ENCODE results near the gene SYT11.

The SYT11 gene

GRCh38 chr1:155860970-155861510, 1.7 kb downstream of the SYT11 start:
- H3K4me2 ChIP-seq (ENCODE audit: low read depth, low read length, poor library complexity, severe bottlenecking) = no peak overlapping the region
- H3K79me2 ChIP-seq (ENCODE audit: insufficient read depth, low read length) = peaks cover 16% of the 10 kb centered on the region
- 0 out of 2 replicates have a peak overlapping the region, but pooled peaks have one; percentile 18 for H2AFZ ChIP-seq (ENCODE audit: low read length)
- no peaks in the 10 kb centered on the region for H3K9me3 ChIP-seq (ENCODE audit: insufficient read depth, low read depth, low read length)
- H3K9ac ChIP-seq (ENCODE audit: low read depth, low read length, poor library complexity, severe bottlenecking) = no peak overlapping the region
- no peaks in the 10 kb centered on the region for H3K27me3 ChIP-seq (ENCODE audit: insufficient read depth, low read length, poor library complexity, severe bottlenecking)
- no peaks in the 10 kb centered on the region for H3K36me3 ChIP-seq (ENCODE audit: insufficient read depth, low read length)
- H4K20me1 ChIP-seq (ENCODE audit: insufficient read depth, low read length, poor library complexity, severe bottlenecking) = peaks cover 2% of the 10 kb centered on the region
- peaks cover 8% of the 10 kb centered on the region for H3K4me1 ChIP-seq (ENCODE audit: insufficient read depth, low read length, poor library complexity, severe bottlenecking)
- no peaks in the 10 kb centered on the region for H3K9me2 ChIP-seq (replicated peaks; ENCODE audit: low read depth, low read length)
- no peak overlapping the region for H3K4me3 ChIP-seq (ENCODE audit: low read length, poor library complexity, severe bottlenecking)
- H3F3A ChIP-seq (ENCODE audit: low read depth) = no peaks in the 10 kb centered on the region; the same call in 1 of the 2 replicates
- no peak for TF ChIP-seq EZH2phosphoT487 (IDR thresholded peaks at IDR 0.05; ENCODE audit: borderline replicate concordance)

GRCh38 chr1:155861896-155862295, 2.5 kb downstream of the SYT11 start:
- 0 out of 2 replicates have a peak overlapping the region, but pooled peaks have one; percentile 12 for H2AFZ ChIP-seq (ENCODE audit: low read length)
- H3K4me3 ChIP-seq (ENCODE audit: low read length, poor library complexity, severe bottlenecking) = no peak overlapping the region
- H3K36me3 ChIP-seq (ENCODE audit: insufficient read depth, low read length) = no peaks in the 10 kb centered on the region
- no peaks in the 10 kb centered on the region for H4K20me1 ChIP-seq (ENCODE audit: insufficient read depth, low read length, poor library complexity, severe bottlenecking)
- no peaks in the 10 kb centered on the region for H3K9me3 ChIP-seq (ENCODE audit: insufficient read depth, low read depth, low read length)
- H3F3A ChIP-seq (ENCODE audit: low read depth) = no peaks in the 10 kb centered on the region; the same call in 1 of the 2 replicates
- H3K4me1 ChIP-seq (ENCODE audit: insufficient read depth, low read length, poor library complexity, severe bottlenecking) = no peaks in the 10 kb centered on the region
- H3K9ac ChIP-seq (ENCODE audit: low read depth, low read length, poor library complexity, severe bottlenecking) = no peak overlapping the region
- no peaks in the 10 kb centered on the region for H3K9me2 ChIP-seq (replicated peaks; ENCODE audit: low read depth, low read length)
- peaks cover 8% of the 10 kb centered on the region for H3K79me2 ChIP-seq (ENCODE audit: insufficient read depth, low read length)
- no peak overlapping the region for H3K4me2 ChIP-seq (ENCODE audit: low read depth, low read length, poor library complexity, severe bottlenecking)
- TF ChIP-seq CTCF (conservative IDR thresholded peaks at IDR 0.05; ENCODE audit: low read length) (no peak), EZH2phosphoT487 (IDR thresholded peaks at IDR 0.05; ENCODE audit: borderline replicate concordance) (no peak)
- H3K27me3 ChIP-seq (ENCODE audit: insufficient read depth, low read length, poor library complexity, severe bottlenecking) = no peaks in the 10 kb centered on the region

- Histone ChIP-seq H3K36me3 (ENCODE audit: insufficient read depth, low read length) (no peaks in the 10 kb centered on the region), H3K4me2 (ENCODE audit: low read depth, low read length, poor library complexity, severe bottlenecking) (no peak overlapping the region), H3K79me2 (ENCODE audit: insufficient read depth, low read length) (no peaks in the 10 kb centered on the region), H3K9ac (ENCODE audit: low read depth, low read length, poor library complexity, severe bottlenecking) (no peak overlapping the region), H4K20me1 (ENCODE audit: insufficient read depth, low read length, poor library complexity, severe bottlenecking) (no peaks in the 10 kb centered on the region), H3K9me2 (replicated peaks; ENCODE audit: low read depth, low read length) (no peaks in the 10 kb centered on the region), H3K4me1 (ENCODE audit: insufficient read depth, low read length, poor library complexity, severe bottlenecking) (no peaks in the 10 kb centered on the region), H3K9me3 (ENCODE audit: insufficient read depth, low read depth, low read length) (no peaks in the 10 kb centered on the region), H2AFZ (ENCODE audit: low read length) (no peak overlapping the region), H3K4me3 (ENCODE audit: low read length, poor library complexity, severe bottlenecking) (no peak overlapping the region), H3F3A (ENCODE audit: low read depth) (no peaks in the 10 kb centered on the region), H3K27me3 (ENCODE audit: insufficient read depth, low read length, poor library complexity, severe bottlenecking) (no peaks in the 10 kb centered on the region)
- TF ChIP-seq CTCF (conservative IDR thresholded peaks at IDR 0.05; ENCODE audit: low read length) (no peak), EZH2phosphoT487 (IDR thresholded peaks at IDR 0.05; ENCODE audit: borderline replicate concordance) (no peak)
Observed at GRCh38 chr1:155864393-155864792, 5.0 kb downstream of the SYT11 start.

- Histone ChIP-seq H3F3A (ENCODE audit: low read depth) (no peaks in the 10 kb centered on the region), H2AFZ (ENCODE audit: low read length) (no peak overlapping the region), H3K4me1 (ENCODE audit: insufficient read depth, low read length, poor library complexity, severe bottlenecking) (no peaks in the 10 kb centered on the region), H3K9me3 (ENCODE audit: insufficient read depth, low read depth, low read length) (no peaks in the 10 kb centered on the region), H3K4me2 (ENCODE audit: low read depth, low read length, poor library complexity, severe bottlenecking) (no peak overlapping the region), H3K4me3 (ENCODE audit: low read length, poor library complexity, severe bottlenecking) (no peak overlapping the region), H4K20me1 (ENCODE audit: insufficient read depth, low read length, poor library complexity, severe bottlenecking) (no peaks in the 10 kb centered on the region), H3K36me3 (ENCODE audit: insufficient read depth, low read length) (no peaks in the 10 kb centered on the region), H3K9ac (ENCODE audit: low read depth, low read length, poor library complexity, severe bottlenecking) (no peak overlapping the region), H3K9me2 (replicated peaks; ENCODE audit: low read depth, low read length) (no peaks in the 10 kb centered on the region), H3K27me3 (ENCODE audit: insufficient read depth, low read length, poor library complexity, severe bottlenecking) (no peaks in the 10 kb centered on the region), H3K79me2 (ENCODE audit: insufficient read depth, low read length) (no peaks in the 10 kb centered on the region)
- no peak for TF ChIP-seq EZH2phosphoT487 (IDR thresholded peaks at IDR 0.05; ENCODE audit: borderline replicate concordance)
- TF ChIP-seq CTCF (conservative IDR thresholded peaks at IDR 0.05; ENCODE audit: low read length) = no peak
Observed at GRCh38 chr1:155867766-155868165, 8.4 kb downstream of the SYT11 start.
